DND-41 (cell line): ENCODE results near the gene OCSTAMP.
A peak's percentile ranks its signal among the peaks of the same experiment; 100 is the strongest.

Source experiments
- ATAC-seq: fragments of 200-7000 bp; cut with Tn5 transposase; 3 replicates; pipeline ENCODE4 v1.9.1; 2021; ENCODE audit warnings: low read depth; ENCODE audit not compliant: insufficient read depth
- DNase-seq: peaks from one replicate; pipeline ENCODE4 v3.0.0-alpha.2; 2020
- H2AFZ ChIP-seq: 2 replicates; pipeline ENCODE4 v1.6.0; 2012; ENCODE audit warnings: low read depth, low read length
- H3K27ac ChIP-seq: 2 replicates; pipeline ENCODE4 v1.5.1; 2012; ENCODE audit warnings: low read length, inconsistent platforms
- H3K27me3 ChIP-seq: fragments of 200-600 bp; sonication (generic); 2 replicates; pipeline ENCODE4 v1.6.0; 2012; ENCODE audit warnings: low read length, mild to moderate bottlenecking, inconsistent platforms; ENCODE audit not compliant: insufficient read depth, poor library complexity
- H3K36me3 ChIP-seq: 2 replicates; pipeline ENCODE4 v1.5.1; 2012; ENCODE audit warnings: low read length, inconsistent platforms; ENCODE audit not compliant: insufficient read depth
- H3K4me1 ChIP-seq: 2 replicates; pipeline ENCODE4 v1.5.1; 2012; ENCODE audit warnings: mild to moderate bottlenecking, low read length; ENCODE audit not compliant: insufficient read depth
- H3K4me2 ChIP-seq: 2 replicates; pipeline ENCODE4 v1.6.0; 2012; ENCODE audit warnings: mild to moderate bottlenecking, moderate library complexity, low read length, inconsistent platforms; ENCODE audit not compliant: insufficient read depth
- H3K4me3 ChIP-seq, 2 experiments: fragments of 200-600 bp in 1 of 2; shearing (Covaris generic) in 1 of 2; 2 replicates each; pipeline ENCODE4 v1.5.1; 2012 to 2016; ENCODE audit warnings: inconsistent platforms in 2 of 2, low read length in 2 of 2, mild to moderate bottlenecking in 2 of 2, low read depth in 1 of 2, moderate library complexity in 1 of 2
- H3K79me2 ChIP-seq: 2 replicates; pipeline ENCODE4 v1.6.0; 2012; ENCODE audit warnings: low read length, inconsistent platforms; ENCODE audit not compliant: insufficient read depth
- H3K9ac ChIP-seq: 2 replicates; pipeline ENCODE4 v1.6.0; 2012; ENCODE audit warnings: low read depth, mild to moderate bottlenecking, inconsistent platforms, low read length, moderate library complexity
- H3K9me3 ChIP-seq: 2 replicates; pipeline ENCODE4 v1.5.1; 2012; ENCODE audit warnings: low read length, moderate library complexity, mild to moderate bottlenecking, inconsistent platforms; ENCODE audit not compliant: insufficient read depth, severe bottlenecking
- H4K20me1 ChIP-seq: 2 replicates; pipeline ENCODE4 v1.6.0; 2012; ENCODE audit warnings: low read length; ENCODE audit not compliant: insufficient read depth
- CTCF ChIP-seq: IDR thresholded peaks from 2 replicates; pipeline ENCODE4 v1.5.1; 2012; ENCODE audit warnings: borderline replicate concordance, low read length, moderate library complexity, mild to moderate bottlenecking; ENCODE audit not compliant: poor library complexity, severe bottlenecking; ENCODE audit errors: extremely low read depth
- EZH2 ChIP-seq: IDR thresholded peaks from 3 replicates; pipeline ENCODE4 v1.6.1; 2012; ENCODE audit warnings: borderline replicate concordance, low read depth, mild to moderate bottlenecking, moderate library complexity, low read length, inconsistent platforms; ENCODE audit not compliant: severe bottlenecking

OCSTAMP gene

GRCh38 chr20:46553926-46554325 is 3.5 kb upstream of the OCSTAMP start:
- ATAC-seq = no peak
- Histone ChIP-seq H2AFZ (no peak overlapping the region), H3K9ac (no peak overlapping the region), H3K27me3 (peaks cover 4% of the 10 kb centered on the region), H3K27ac (no peak overlapping the region), H3K36me3 (no peaks in the 10 kb centered on the region), H3K4me3 (no peak overlapping the region), H3K4me2 (no peak overlapping the region), H3K4me1 (peaks cover 7% of the 10 kb centered on the region), H4K20me1 (0 out of 2 replicates have a peak, but pooled peaks cover 2% of the 10 kb centered on the region), H3K79me2 (no peaks in the 10 kb centered on the region), H3K9me3 (no peaks in the 10 kb centered on the region)
- TF ChIP-seq EZH2 = no peak
- no peak for TF ChIP-seq CTCF
- DNase-seq = no peak

GRCh38 chr20:46552460-46553420 is 2.3 kb upstream of the OCSTAMP start:
- DNase-seq (peak; percentile 50), ATAC-seq (peak; percentile 92)
- no peaks in the 10 kb centered on the region for H3K9me3 ChIP-seq
- no peaks in the 10 kb centered on the region for H3K36me3 ChIP-seq
- peaks cover 4% of the 10 kb centered on the region for H3K27me3 ChIP-seq
- 0 out of 2 replicates have a peak, but pooled peaks cover 2% of the 10 kb centered on the region for H4K20me1 ChIP-seq
- no peak overlapping the region for H3K9ac ChIP-seq
- H3K4me2 ChIP-seq = no peak overlapping the region
- no peak overlapping the region for H3K4me3 ChIP-seq
- H3K79me2 ChIP-seq = no peaks in the 10 kb centered on the region
- H2AFZ ChIP-seq = no peak overlapping the region
- peaks cover 7% of the 10 kb centered on the region for H3K4me1 ChIP-seq
- TF ChIP-seq EZH2 (no peak), CTCF (no peak)
- no peak overlapping the region for H3K27ac ChIP-seq

- Histone ChIP-seq H3K9ac (no peak overlapping the region), H3K9me3 (no peaks in the 10 kb centered on the region), H3K4me3 (no peak overlapping the region), H3K27ac (no peak overlapping the region), H3K27me3 (peaks cover 8% of the 10 kb centered on the region), H4K20me1 (0 out of 2 replicates have a peak, but pooled peaks cover 2% of the 10 kb centered on the region), H3K36me3 (no peaks in the 10 kb centered on the region), H3K79me2 (no peaks in the 10 kb centered on the region), H3K4me2 (no peak overlapping the region), H2AFZ (no peak overlapping the region), H3K4me1 (peaks cover 7% of the 10 kb centered on the region)
- ATAC-seq (no peak), DNase-seq (no peak)
- no peak for TF ChIP-seq EZH2
- no peak for TF ChIP-seq CTCF
These were observed 1.3 kb upstream of the OCSTAMP start for GRCh38 chr20:46551522-46552381.
